H1 (cell line): ENCODE results near the gene TCF7. TPM values are rescaled to one million over a fixed set of nuclear protein-coding genes. Genes with fewer than 3 reads are reported as not detected.

ENCODE experiments used
- CBX5 ChIP-seq: fragments of 300-800, 300-1000 bp; sonication (generic); IDR thresholded peaks from 2 replicates; pipeline ENCODE4 v1.7.1; 2016; ENCODE audit warnings: antibody characterized with exemption, low read length, low read depth
- polyA plus RNA-seq, 7 experiments: library from polyadenylated mRNA; depleted of rRNA in 3 of 7; stranded (reverse) in 5 of 7; unstranded in 2 of 7; fragments of >200 nt in 5 of 7; fragments of 200-250 nt in 2 of 7; gene quantifications; 1 replicate in 5 of 7; 2 replicates in 1 of 7; 4 replicates in 1 of 7; pipeline versions ENCODE4 v1.2.1 to v1.2.3, GENCODE V29; 2011 to 2013; ENCODE audit warnings: missing spikeins in 2 of 7, mixed read lengths in 2 of 7
- total RNA-seq: library from RNA; stranded (reverse); fragmentation: NEBNext Ultra II Directional; extraction: Animal tissue kit (Norgen Biotek cat#: 25700); gene quantifications from 2 replicates; pipeline ENCODE4 v1.2.1, GENCODE V29; 2021
- TF ChIP-seq, protein P1 (sequence below): fragments of 300-600 bp; sonication (generic); IDR thresholded peaks from 2 replicates; pipeline ENCODE4 v1.7.1; 2012; ENCODE audit warnings: low read length, moderate library complexity, mild to moderate bottlenecking, inconsistent platforms; ENCODE audit not compliant: insufficient replicate concordance

The TCF7 gene
- total and polyA plus RNA-seq, 2 of the 8 experiments (the other 6 are each of a cell fraction or from before 2014, with no cell fraction given), result 4.7 to 8.5 TPM

DNA sequence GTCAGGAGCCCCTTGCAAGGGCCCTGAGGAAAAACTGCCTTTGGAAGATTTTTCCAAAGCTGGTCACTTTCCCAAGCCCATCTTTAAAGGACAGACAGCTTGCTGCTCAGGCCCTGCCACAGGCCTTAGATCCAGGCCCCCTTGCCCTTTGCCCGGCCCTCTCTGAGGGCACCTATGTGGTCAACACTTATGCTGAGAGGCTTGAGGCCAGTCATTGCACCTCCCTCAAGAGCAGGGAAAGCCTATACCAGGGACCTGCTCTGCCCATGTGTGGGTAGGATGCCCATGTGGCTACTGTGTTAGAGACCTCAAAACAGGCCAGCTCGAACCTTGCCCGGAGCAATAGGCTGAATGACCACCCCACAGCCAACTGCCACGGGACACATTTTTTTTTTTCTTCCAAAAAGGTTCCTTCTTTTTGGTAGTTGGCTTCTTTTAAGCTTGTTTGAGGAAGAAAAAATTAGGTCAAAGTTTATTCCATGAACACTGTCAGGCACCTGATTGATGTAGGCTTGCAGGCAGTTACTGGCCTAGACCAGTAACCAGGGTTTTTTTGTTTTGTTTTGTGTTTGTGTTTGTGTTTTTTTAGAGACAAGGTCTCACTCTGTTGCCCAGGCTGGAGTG lies 3.8 kb downstream of the TCF7 start (continued):
- TF ChIP-seq, protein P1, sequence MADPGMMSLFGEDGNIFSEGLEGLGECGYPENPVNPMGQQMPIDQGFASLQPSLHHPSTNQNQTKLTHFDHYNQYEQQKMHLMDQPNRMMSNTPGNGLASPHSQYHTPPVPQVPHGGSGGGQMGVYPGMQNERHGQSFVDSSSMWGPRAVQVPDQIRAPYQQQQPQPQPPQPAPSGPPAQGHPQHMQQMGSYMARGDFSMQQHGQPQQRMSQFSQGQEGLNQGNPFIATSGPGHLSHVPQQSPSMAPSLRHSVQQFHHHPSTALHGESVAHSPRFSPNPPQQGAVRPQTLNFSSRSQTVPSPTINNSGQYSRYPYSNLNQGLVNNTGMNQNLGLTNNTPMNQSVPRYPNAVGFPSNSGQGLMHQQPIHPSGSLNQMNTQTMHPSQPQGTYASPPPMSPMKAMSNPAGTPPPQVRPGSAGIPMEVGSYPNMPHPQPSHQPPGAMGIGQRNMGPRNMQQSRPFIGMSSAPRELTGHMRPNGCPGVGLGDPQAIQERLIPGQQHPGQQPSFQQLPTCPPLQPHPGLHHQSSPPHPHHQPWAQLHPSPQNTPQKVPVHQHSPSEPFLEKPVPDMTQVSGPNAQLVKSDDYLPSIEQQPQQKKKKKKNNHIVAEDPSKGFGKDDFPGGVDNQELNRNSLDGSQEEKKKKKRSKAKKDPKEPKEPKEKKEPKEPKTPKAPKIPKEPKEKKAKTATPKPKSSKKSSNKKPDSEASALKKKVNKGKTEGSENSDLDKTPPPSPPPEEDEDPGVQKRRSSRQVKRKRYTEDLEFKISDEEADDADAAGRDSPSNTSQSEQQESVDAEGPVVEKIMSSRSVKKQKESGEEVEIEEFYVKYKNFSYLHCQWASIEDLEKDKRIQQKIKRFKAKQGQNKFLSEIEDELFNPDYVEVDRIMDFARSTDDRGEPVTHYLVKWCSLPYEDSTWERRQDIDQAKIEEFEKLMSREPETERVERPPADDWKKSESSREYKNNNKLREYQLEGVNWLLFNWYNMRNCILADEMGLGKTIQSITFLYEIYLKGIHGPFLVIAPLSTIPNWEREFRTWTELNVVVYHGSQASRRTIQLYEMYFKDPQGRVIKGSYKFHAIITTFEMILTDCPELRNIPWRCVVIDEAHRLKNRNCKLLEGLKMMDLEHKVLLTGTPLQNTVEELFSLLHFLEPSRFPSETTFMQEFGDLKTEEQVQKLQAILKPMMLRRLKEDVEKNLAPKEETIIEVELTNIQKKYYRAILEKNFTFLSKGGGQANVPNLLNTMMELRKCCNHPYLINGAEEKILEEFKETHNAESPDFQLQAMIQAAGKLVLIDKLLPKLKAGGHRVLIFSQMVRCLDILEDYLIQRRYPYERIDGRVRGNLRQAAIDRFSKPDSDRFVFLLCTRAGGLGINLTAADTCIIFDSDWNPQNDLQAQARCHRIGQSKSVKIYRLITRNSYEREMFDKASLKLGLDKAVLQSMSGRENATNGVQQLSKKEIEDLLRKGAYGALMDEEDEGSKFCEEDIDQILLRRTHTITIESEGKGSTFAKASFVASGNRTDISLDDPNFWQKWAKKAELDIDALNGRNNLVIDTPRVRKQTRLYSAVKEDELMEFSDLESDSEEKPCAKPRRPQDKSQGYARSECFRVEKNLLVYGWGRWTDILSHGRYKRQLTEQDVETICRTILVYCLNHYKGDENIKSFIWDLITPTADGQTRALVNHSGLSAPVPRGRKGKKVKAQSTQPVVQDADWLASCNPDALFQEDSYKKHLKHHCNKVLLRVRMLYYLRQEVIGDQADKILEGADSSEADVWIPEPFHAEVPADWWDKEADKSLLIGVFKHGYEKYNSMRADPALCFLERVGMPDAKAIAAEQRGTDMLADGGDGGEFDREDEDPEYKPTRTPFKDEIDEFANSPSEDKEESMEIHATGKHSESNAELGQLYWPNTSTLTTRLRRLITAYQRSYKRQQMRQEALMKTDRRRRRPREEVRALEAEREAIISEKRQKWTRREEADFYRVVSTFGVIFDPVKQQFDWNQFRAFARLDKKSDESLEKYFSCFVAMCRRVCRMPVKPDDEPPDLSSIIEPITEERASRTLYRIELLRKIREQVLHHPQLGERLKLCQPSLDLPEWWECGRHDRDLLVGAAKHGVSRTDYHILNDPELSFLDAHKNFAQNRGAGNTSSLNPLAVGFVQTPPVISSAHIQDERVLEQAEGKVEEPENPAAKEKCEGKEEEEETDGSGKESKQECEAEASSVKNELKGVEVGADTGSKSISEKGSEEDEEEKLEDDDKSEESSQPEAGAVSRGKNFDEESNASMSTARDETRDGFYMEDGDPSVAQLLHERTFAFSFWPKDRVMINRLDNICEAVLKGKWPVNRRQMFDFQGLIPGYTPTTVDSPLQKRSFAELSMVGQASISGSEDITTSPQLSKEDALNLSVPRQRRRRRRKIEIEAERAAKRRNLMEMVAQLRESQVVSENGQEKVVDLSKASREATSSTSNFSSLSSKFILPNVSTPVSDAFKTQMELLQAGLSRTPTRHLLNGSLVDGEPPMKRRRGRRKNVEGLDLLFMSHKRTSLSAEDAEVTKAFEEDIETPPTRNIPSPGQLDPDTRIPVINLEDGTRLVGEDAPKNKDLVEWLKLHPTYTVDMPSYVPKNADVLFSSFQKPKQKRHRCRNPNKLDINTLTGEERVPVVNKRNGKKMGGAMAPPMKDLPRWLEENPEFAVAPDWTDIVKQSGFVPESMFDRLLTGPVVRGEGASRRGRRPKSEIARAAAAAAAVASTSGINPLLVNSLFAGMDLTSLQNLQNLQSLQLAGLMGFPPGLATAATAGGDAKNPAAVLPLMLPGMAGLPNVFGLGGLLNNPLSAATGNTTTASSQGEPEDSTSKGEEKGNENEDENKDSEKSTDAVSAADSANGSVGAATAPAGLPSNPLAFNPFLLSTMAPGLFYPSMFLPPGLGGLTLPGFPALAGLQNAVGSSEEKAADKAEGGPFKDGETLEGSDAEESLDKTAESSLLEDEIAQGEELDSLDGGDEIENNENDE, result no peak
- TF ChIP-seq CBX5, result no peak
